ENCODE data around the gene ACBD6.

ACBD6 gene

DNA sequence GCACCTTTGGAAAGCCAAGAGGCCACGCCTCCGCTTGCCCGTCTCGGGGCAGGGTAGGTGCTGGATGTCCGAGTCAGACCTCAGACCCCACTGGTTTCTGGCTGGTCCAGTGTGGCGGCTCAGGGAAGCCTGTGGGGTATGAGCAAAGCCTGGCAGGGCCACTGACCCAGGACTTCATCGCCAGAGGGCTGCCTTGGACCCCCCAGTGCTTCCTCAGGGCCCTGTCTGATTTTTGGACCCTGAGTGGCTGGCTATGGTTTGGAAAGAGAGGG, 251.9 kb downstream of the ACBD6 start:
- in situ Hi-C loops (cut with HindIII; ENCODE audit: low sequenced_read_pairs), result no loop called here
- DNase-seq (ENCODE audit: low read depth, low spot score), result no peak
- TF ChIP-seq, protein P1, sequence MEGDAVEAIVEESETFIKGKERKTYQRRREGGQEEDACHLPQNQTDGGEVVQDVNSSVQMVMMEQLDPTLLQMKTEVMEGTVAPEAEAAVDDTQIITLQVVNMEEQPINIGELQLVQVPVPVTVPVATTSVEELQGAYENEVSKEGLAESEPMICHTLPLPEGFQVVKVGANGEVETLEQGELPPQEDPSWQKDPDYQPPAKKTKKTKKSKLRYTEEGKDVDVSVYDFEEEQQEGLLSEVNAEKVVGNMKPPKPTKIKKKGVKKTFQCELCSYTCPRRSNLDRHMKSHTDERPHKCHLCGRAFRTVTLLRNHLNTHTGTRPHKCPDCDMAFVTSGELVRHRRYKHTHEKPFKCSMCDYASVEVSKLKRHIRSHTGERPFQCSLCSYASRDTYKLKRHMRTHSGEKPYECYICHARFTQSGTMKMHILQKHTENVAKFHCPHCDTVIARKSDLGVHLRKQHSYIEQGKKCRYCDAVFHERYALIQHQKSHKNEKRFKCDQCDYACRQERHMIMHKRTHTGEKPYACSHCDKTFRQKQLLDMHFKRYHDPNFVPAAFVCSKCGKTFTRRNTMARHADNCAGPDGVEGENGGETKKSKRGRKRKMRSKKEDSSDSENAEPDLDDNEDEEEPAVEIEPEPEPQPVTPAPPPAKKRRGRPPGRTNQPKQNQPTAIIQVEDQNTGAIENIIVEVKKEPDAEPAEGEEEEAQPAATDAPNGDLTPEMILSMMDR (IDR thresholded peaks at IDR 0.05; ENCODE audit: low read depth, low read length), result no peak
- no peak overlapping the region for H3K4me3 ChIP-seq (ENCODE audit: low read depth, low read length)

DNA sequence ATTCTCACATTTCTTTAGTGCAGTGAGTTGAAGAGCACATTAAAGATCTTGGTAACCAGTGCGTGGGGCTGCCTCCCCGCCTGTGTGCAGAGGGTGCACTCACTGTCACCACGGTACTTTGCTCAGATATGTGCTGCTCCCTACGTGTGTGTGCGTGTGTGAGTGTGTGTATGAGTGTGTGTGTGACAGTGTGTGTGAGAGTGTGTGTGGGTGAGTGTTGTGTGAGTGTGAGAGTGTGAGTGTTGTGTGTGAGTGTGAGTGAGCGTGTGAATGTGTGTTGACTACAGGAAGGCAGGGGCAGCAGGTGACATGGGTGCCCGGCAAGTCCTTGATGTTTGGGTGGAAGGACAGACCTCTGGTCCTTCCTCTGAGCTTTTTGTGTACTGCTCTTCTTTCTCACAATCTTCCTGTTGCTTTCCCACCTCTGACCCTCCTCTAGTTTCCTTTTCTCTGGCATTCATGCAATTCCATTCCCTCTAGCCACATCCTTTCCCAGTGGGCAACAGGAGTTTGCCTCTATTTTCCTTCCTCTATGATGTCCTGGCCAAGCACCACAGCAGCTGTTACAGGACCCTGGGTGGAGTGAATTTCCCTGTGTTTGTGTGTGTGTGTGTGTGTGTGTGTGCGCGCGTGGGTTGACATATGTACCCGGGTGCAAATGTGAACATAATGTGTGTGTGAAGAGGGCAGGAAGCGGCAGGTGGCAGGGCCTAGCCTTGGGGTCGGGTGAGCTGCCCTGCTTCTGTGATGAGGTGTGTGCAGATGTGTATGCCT, 252.5 kb downstream of the ACBD6 start:
- in situ Hi-C loops (cut with HindIII; ENCODE audit: low sequenced_read_pairs), result no loop called here
- no peak for DNase-seq (ENCODE audit: low read depth, low spot score)
- no peak overlapping the region for H3K4me3 ChIP-seq (ENCODE audit: low read depth, low read length)
- TF ChIP-seq, protein P1 (IDR thresholded peaks at IDR 0.05; ENCODE audit: low read depth, low read length), result no peak

DNA sequence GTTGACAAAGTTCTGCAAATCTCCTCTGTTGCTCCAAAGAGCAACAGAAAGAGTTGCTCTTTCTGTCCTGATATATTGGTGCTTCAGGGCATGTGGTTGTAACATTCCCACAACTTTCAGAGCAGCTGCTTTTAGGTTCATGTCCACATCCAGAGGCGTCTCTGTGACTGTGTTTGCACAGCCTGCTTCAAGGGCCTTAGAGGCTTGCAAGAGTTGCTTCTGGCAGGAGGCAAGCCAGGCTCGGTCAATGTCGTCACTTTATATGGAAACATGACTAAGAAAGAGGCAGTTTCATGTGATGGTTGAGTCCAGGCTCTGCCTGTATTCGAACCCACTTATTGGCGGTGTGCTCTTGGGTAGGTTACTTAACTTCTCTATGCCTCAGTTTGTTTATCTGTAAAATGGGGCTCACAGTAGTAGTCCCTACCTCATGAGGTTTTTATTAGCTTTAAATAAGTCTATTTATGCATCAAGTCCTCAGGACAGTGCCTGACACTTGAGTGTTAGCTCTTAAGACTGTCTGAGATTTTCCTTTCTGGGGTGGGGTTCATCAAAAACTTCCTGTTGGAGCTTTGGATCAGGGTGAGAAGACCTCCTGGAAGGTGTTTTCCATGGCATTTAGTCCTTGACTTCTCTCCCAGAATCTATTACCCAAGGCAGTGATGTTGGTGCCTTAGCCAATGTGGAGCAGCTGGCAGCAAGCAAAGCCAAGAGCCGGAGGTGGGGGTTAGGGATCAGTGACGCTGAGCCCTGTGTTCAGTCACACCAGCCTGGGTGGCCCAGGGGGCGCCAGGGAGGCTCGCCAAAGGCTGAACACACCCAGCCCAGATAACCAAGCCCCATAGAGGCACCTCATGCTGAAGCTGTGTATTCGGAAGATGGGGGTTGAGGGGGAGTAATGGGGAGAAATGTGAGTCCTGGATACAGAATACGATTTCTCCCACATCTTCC, 253.4 kb downstream of the ACBD6 start:
- DNase-seq (ENCODE audit: low read depth, low spot score), result no peak

DNA sequence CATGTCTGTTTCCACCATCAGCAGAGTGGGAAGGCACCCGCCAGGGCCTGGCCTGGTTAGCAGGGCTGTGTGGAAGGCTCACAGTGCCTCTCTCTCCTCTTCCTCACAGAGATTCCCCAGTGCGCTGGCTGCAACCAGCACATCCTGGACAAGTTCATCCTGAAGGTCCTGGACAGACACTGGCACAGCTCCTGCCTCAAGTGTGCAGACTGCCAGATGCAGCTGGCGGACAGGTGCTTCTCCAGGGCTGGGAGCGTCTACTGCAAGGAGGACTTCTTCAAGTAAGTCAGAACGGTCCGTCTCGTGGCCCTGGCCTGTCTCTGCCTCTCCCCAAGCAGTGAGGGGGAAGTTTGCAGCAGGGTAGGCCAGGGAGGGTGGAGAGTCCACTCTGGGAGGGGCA, 254.2 kb downstream of the ACBD6 start:
- in situ Hi-C loops (cut with HindIII; ENCODE audit: low sequenced_read_pairs), result no loop called here
- DNase-seq (ENCODE audit: low read depth, low spot score), result no peak
- TF ChIP-seq, protein P1 (IDR thresholded peaks at IDR 0.05; ENCODE audit: low read depth, low read length), result no peak
- no peak overlapping the region for H3K4me3 ChIP-seq (ENCODE audit: low read depth, low read length)

More for the DNA sequence above, 253.4 kb downstream of the ACBD6 start:
- in situ Hi-C loops (cut with HindIII; ENCODE audit: low sequenced_read_pairs), result no loop called here
- TF ChIP-seq, protein P1 (IDR thresholded peaks at IDR 0.05; ENCODE audit: low read depth, low read length), result peak; percentile 16
- H3K4me3 ChIP-seq (ENCODE audit: low read depth, low read length), result no peak overlapping the region

DNA sequence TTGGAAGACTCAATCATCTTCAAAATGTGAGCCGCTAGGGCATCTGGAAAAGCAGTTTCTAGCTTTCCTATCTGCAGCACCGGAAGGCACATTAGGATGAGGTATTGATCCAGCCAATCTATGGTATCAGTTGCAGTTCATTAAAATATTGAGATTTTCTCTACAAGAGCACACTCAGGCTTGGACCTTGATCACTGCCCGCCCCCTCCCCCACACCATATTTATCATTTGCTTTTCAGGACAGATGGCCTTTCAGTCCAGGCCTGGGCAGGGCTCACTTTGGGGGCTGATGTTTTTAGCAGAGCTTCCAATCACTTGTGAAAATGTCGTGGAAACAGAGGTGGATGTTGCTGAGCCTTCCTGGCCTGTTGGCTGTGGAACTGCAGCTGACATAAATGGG, 254.8 kb downstream of the ACBD6 start:
- DNase-seq (ENCODE audit: low read depth, low spot score), result no peak
- in situ Hi-C loops (cut with HindIII; ENCODE audit: low sequenced_read_pairs), result no loop called here
- TF ChIP-seq, protein P1 (IDR thresholded peaks at IDR 0.05; ENCODE audit: low read depth, low read length), result no peak
- H3K4me3 ChIP-seq (ENCODE audit: low read depth, low read length), result no peak overlapping the region

DNA sequence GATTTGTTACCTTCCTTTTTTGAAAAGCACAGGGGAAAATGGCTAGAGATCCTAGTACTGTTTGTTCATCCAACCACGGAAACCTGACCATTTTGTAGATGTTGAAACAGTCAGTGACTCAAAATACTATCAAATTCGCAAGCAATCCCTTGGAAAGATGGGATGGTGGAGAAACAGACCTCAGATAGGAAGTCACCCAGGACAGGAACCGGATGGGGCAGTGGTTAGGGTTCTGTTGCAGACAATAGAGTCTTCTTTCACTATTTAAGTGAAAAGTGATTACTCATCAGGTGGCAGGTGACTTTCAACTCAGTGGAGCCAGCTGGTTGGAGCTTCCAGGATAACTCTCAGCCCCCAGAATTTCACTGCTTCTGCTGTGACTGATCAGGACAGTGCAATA, 255.3 kb downstream of the ACBD6 start:
- H3K4me3 ChIP-seq (ENCODE audit: low read depth, low read length), result no peak overlapping the region
- in situ Hi-C loops (cut with HindIII; ENCODE audit: low sequenced_read_pairs), result no loop called here
- no peak for DNase-seq (ENCODE audit: low read depth, low spot score)
- TF ChIP-seq, protein P1 (IDR thresholded peaks at IDR 0.05; ENCODE audit: low read depth, low read length), result no peak

All from astrocyte of the spinal cord (primary cell).